ENCODE results near the gene PRLHR. TPM values are rescaled to one million over a fixed set of nuclear protein-coding genes. Genes with fewer than 3 reads are reported as not detected.

PRLHR gene
- polyA plus RNA-seq, 3 donors: not detected

- Histone ChIP-seq H3K9ac (ENCODE audit: insufficient read depth, low read length, poor library complexity, severe bottlenecking) (no peak overlapping the region), H3K27ac (ENCODE audit: low read depth in 1 of 2, low read length in 2 of 2) (no peak overlapping the region), H3K79me2 (ENCODE audit: insufficient read depth, low read length) (no peaks in the 10 kb centered on the region), H3K36me3 (replicated peaks in 1 of 2; ENCODE audit: control insufficient read depth in 1 of 2, insufficient read depth in 2 of 2, low read length in 2 of 2) (no peaks in the 10 kb centered on the region), H2AFZ (ENCODE audit: insufficient read depth, low read depth, low read length, poor library complexity, severe bottlenecking) (no peak overlapping the region), H4K20me1 (ENCODE audit: insufficient read depth, low read length) (no peaks in the 10 kb centered on the region), H3K27me3 (ENCODE audit: control insufficient read depth in 2 of 2, insufficient read depth in 2 of 2, low read length in 2 of 2) (peaks cover 32 to 67% of the 10 kb centered on the region in 2 donors), H3K4me1 (ENCODE audit: control insufficient read depth in 1 of 2, insufficient read depth in 2 of 2, low read length in 2 of 2) (no peaks in the 10 kb centered on the region), H3K4me2 (replicated peaks; ENCODE audit: extremely low read depth, low read length, poor library complexity, severe bottlenecking) (no peak overlapping the region), H3K9me3 (replicated peaks in 1 of 2; ENCODE audit: control insufficient read depth in 1 of 2, insufficient read depth in 1 of 2, low read length in 2 of 2) (peaks cover 10 to 29% of the 10 kb centered on the region in 2 donors), H3K4me3 (replicated peaks in 1 of 3; ENCODE audit: low read depth in 2 of 3, low read length in 3 of 3) (no peak overlapping the region)
- 16% methylated on average over 21 of the region's 22 CpGs for WGBS (ENCODE audit: insufficient coverage)
- intact Hi-C loops (cut with micrococcal nuclease): no loop called here
- Mint-ChIP-seq H3K36me3 (peaks cover 6 to 7% of the 10 kb centered on the region in 2 donors), H3K9me3 (peaks cover 8 to 24% (median 17%) of the 10 kb centered on the region in 7 donors), H3K4me1 (peaks cover 1% of the 10 kb centered on the region), H3K27me3 (ENCODE audit: low read depth in 3 of 3) (peaks cover 55 to 68% (median 66%) of the 10 kb centered on the region in 3 donors), H3K27ac (no peak overlapping the region), H3K4me3 (peak overlapping the region in 1 of 2 donors; percentile 84)
- TF ChIP-seq CTCF (IDR thresholded peaks at IDR 0.05): no peak
- DNase-seq: no peak
Observed at GRCh38 chr10:118595064-118595420, 406 bp downstream of the PRLHR start.

- peaks cover 1% of the 10 kb centered on the region for H3K4me1 Mint-ChIP-seq
- no peaks in the 10 kb centered on the region for H3K4me1 ChIP-seq (ENCODE audit: control insufficient read depth in 1 of 2, insufficient read depth in 2 of 2, low read length in 2 of 2)
- intact Hi-C loops (cut with micrococcal nuclease): no loop called here
- no peaks in the 10 kb centered on the region for H3K79me2 ChIP-seq (ENCODE audit: insufficient read depth, low read length)
- H3K27ac ChIP-seq (ENCODE audit: low read depth in 1 of 2, low read length in 2 of 2): no peak overlapping the region
- peaks cover 32 to 70% of the 10 kb centered on the region in 2 donors for H3K27me3 ChIP-seq (ENCODE audit: control insufficient read depth in 2 of 2, insufficient read depth in 2 of 2, low read length in 2 of 2)
- H3K9me3 Mint-ChIP-seq: peaks cover 8 to 24% (median 17%) of the 10 kb centered on the region in 7 donors
- no peak overlapping the region for H3K4me3 ChIP-seq (replicated peaks in 1 of 3; ENCODE audit: low read depth in 2 of 3, low read length in 3 of 3)
- H4K20me1 ChIP-seq (ENCODE audit: insufficient read depth, low read length): no peaks in the 10 kb centered on the region
- H3K27ac Mint-ChIP-seq: no peak overlapping the region
- H3K4me3 Mint-ChIP-seq: peak overlapping the region in 1 of 2 donors; percentile 84
- TF ChIP-seq CTCF (IDR thresholded peaks at IDR 0.05): peak; percentile 29
- H3K27me3 Mint-ChIP-seq (ENCODE audit: low read depth in 3 of 3): peaks cover 54 to 68% (median 64%) of the 10 kb centered on the region in 3 donors
- 16% methylated on average over 70 of the region's 70 CpGs for WGBS (ENCODE audit: insufficient coverage)
- peaks cover 10 to 29% of the 10 kb centered on the region in 2 donors for H3K9me3 ChIP-seq (replicated peaks in 1 of 2; ENCODE audit: control insufficient read depth in 1 of 2, insufficient read depth in 1 of 2, low read length in 2 of 2)
- H3K9ac ChIP-seq (ENCODE audit: insufficient read depth, low read length, poor library complexity, severe bottlenecking): no peak overlapping the region
- no peak overlapping the region for H2AFZ ChIP-seq (ENCODE audit: insufficient read depth, low read depth, low read length, poor library complexity, severe bottlenecking)
- peak; percentile 6 to 23 (median 12) for DNase-seq
- H3K36me3 ChIP-seq (replicated peaks in 1 of 2; ENCODE audit: control insufficient read depth in 1 of 2, insufficient read depth in 2 of 2, low read length in 2 of 2): no peaks in the 10 kb centered on the region
- H3K4me2 ChIP-seq (replicated peaks; ENCODE audit: extremely low read depth, low read length, poor library complexity, severe bottlenecking): no peak overlapping the region
- H3K36me3 Mint-ChIP-seq: peaks cover 6 to 7% of the 10 kb centered on the region in 2 donors
Observed at GRCh38 chr10:118594392-118595063, 920 bp downstream of the PRLHR start.
